ENCODE data around the gene AFAP1.

GRCh38 chr4:7744142-7744804 is 195.4 kb downstream of the AFAP1 start:
- TF ChIP-seq YY1 (IDR thresholded peaks at IDR 0.05; ENCODE audit: insufficient read depth, insufficient read length) (no peak), ZNF274 (IDR thresholded peaks at IDR 0.05; ENCODE audit: low read depth, low read length) (no peak), SUZ12 (IDR thresholded peaks at IDR 0.05; ENCODE audit: extremely low read depth, insufficient read depth, insufficient read length) (no peak)
